HepG2 (cell line): ENCODE measurements around the gene NAV3. TPM values are rescaled to one million over a fixed set of nuclear protein-coding genes. Genes with fewer than 3 reads are reported as not detected.

Experiments used
- ARID3A ChIP-seq: IDR thresholded peaks from 2 replicates; pipeline ENCODE4 v1.6.1; 2012; ENCODE audit warnings: low read depth, low read length, improper control_type of control experiment
- BHLHE40 ChIP-seq: IDR thresholded peaks from 2 replicates; pipeline ENCODE4 v1.6.1; 2011; ENCODE audit warnings: low read length, improper control_type of control experiment
- HIC2 ChIP-seq: sonication (generic); formaldehyde crosslinking; IDR thresholded peaks from 2 replicates; pipeline ENCODE4 v1.9.0; 2022; ENCODE audit warnings: low read depth, missing genetic modification reagents
- KMT2B ChIP-seq: IDR thresholded peaks from 2 replicates; pipeline ENCODE4 v1.6.1; 2016; ENCODE audit warnings: missing genetic modification reagents, missing compliant biosample characterization
- RNF219 ChIP-seq: sonication (generic); formaldehyde crosslinking; IDR thresholded peaks from 2 replicates; pipeline ENCODE4 v1.5.0; 2020; ENCODE audit warnings: mild to moderate bottlenecking, missing genetic modification reagents
- STAT6 ChIP-seq: sonication (generic); formaldehyde crosslinking; IDR thresholded peaks from 2 replicates; pipeline ENCODE4 v1.4.0; 2020; ENCODE audit warnings: missing genetic modification reagents, mild to moderate bottlenecking, borderline replicate concordance
- YEATS2 ChIP-seq: sonication (generic); formaldehyde crosslinking; IDR thresholded peaks from 2 replicates; pipeline ENCODE4 v1.4.0; 2020; ENCODE audit warnings: missing genetic modification reagents, borderline replicate concordance
- ZBTB3 ChIP-seq: sonication (generic); formaldehyde crosslinking; IDR thresholded peaks from 2 replicates; pipeline ENCODE4 v1.4.0; 2020; ENCODE audit warnings: low read depth, mild to moderate bottlenecking, moderate library complexity, missing genetic modification reagents, borderline replicate concordance
- ZNF138 ChIP-seq: sonication (generic); formaldehyde crosslinking; IDR thresholded peaks from 2 replicates; pipeline ENCODE4 v1.5.0; 2020; ENCODE audit warnings: mild to moderate bottlenecking, low read depth, missing genetic modification reagents
- ZSCAN29 ChIP-seq: sonication (generic); formaldehyde crosslinking; conservative IDR thresholded peaks from 2 replicates; pipeline ENCODE4 v1.4.0; 2020; ENCODE audit warnings: mild to moderate bottlenecking, missing genetic modification reagents
- polyA plus RNA-seq, 8 experiments: library from polyadenylated mRNA; depleted of rRNA in 3 of 8; stranded (reverse) in 7 of 8; unstranded in 1 of 8; fragments of >200 nt; fragmentation: Illumina TruSeq in 4 of 8; extraction: Trizol in 4 of 8; gene quantifications; 2 replicates each; pipeline versions ENCODE4 v1.2.1 to v1.2.3, GENCODE V29; 2011 to 2016; ENCODE audit warnings: low read depth in 4 of 8, missing spikeins in 1 of 8, mixed read lengths in 1 of 8; ENCODE audit not compliant: insufficient read depth in 1 of 8
- total RNA-seq, 5 experiments: library from RNA; depleted of rRNA; stranded (reverse); fragments of >200 nt; fragmentation: Illumina TruSeq; extraction: Trizol; gene quantifications; 2 replicates each; pipeline ENCODE4 v1.2.3, GENCODE V29; 2016; ENCODE audit warnings: low read depth in 1 of 5

Gene NAV3
- total and polyA plus RNA-seq, 2 of the 13 experiments (the other 11 are each of a cell fraction or from before 2014, with no cell fraction given): 0.01 to 0.18 TPM

- TF ChIP-seq ARID3A: no peak
- no peak for TF ChIP-seq ZSCAN29 (CRISPR knock-in tag)
- no peak for TF ChIP-seq BHLHE40
- no peak for TF ChIP-seq STAT6 (CRISPR knock-in tag)
- no peak for TF ChIP-seq YEATS2 (CRISPR knock-in tag)
- no peak for TF ChIP-seq KMT2B
- no peak for TF ChIP-seq RNF219 (CRISPR knock-in tag)
- no peak for TF ChIP-seq ZBTB3
- no peak for TF ChIP-seq ZNF138 (CRISPR knock-in tag)
- TF ChIP-seq HIC2 (CRISPR knock-in tag): no peak
- TF ChIP-seq, all 625 proteins: peak for 0
These were observed at the start of gene NAV3 (continued) for GRCh38 chr12:77830583-77831351.
